CD4-positive, alpha-beta T cell treated with Interleukin-17A for 4 hours (primary cell): ENCODE results near the gene LIME1.

Experiments used
- DNase-seq: peaks from one replicate; pipeline ENCODE4 v3.0.0-alpha.2; 2020; ENCODE audit warnings: mixed read lengths

LIME1 gene

GRCh38 chr20:63751471-63752271, 15.2 kb downstream of the LIME1 start:
- DNase-seq: no peak

- DNase-seq: no peak
Measured at GRCh38 chr20:63752411-63753101, 16.1 kb downstream of the LIME1 start.

GRCh38 chr20:63753381-63753780, 16.9 kb downstream of the LIME1 start:
- no peak for DNase-seq

GRCh38 chr20:63754008-63754407, 17.5 kb downstream of the LIME1 start:
- DNase-seq: no peak

GRCh38 chr20:63755933-63756647, 19.6 kb downstream of the LIME1 start:
- no peak for DNase-seq

- DNase-seq: no peak
Measured at GRCh38 chr20:63756648-63756991, 20.2 kb downstream of the LIME1 start.

GRCh38 chr20:63758152-63758551, 21.7 kb downstream of the LIME1 start:
- no peak for DNase-seq

GRCh38 chr20:63759377-63759901, 23.0 kb downstream of the LIME1 start:
- DNase-seq: no peak

- DNase-seq: no peak
Measured at GRCh38 chr20:63765082-63765873, 28.8 kb downstream of the LIME1 start.

GRCh38 chr20:63765902-63766301, 29.4 kb downstream of the LIME1 start:
- no peak for DNase-seq

- no peak for DNase-seq
Measured at GRCh38 chr20:63766695-63767426, 30.4 kb downstream of the LIME1 start.

- no peak for DNase-seq
Measured at GRCh38 chr20:63767456-63767855, 31.0 kb downstream of the LIME1 start.

GRCh38 chr20:63767886-63768285, 31.4 kb downstream of the LIME1 start:
- no peak for DNase-seq

- no peak for DNase-seq
Measured at GRCh38 chr20:63768591-63769515, 32.4 kb downstream of the LIME1 start.

- DNase-seq: no peak
Measured at GRCh38 chr20:63769891-63770474, 33.5 kb downstream of the LIME1 start.

GRCh38 chr20:63771046-63771707, 34.7 kb downstream of the LIME1 start:
- DNase-seq: no peak

GRCh38 chr20:63772781-63773518, 36.5 kb downstream of the LIME1 start:
- DNase-seq: no peak

- DNase-seq: no peak
Measured at GRCh38 chr20:63773571-63774241, 37.2 kb downstream of the LIME1 start.

GRCh38 chr20:63774306-63774705, 37.8 kb downstream of the LIME1 start:
- no peak for DNase-seq
